ENCODE measurements around the gene IFNA1.

GRCh38 chr9:21432672-21433425 lies 7.4 kb upstream of the IFNA1 start:
- TF ChIP-seq CTCF (IDR thresholded peaks at IDR 0.05; ENCODE audit: low read length) (no peak), EZH2 (optimal IDR thresholded peaks at IDR 0.05; ENCODE audit: low read depth, low read length) (no peak), EZH2phosphoT487 (IDR thresholded peaks at IDR 0.05; ENCODE audit: low read length) (no peak)
